Esophagus squamous epithelium (tissue), 5 donors: Measurements from ENCODE around the gene RGMA. TPM values are rescaled to one million over a fixed set of nuclear protein-coding genes. Genes with fewer than 3 reads are reported as not detected.

Experiments used
- DNase-seq: peaks from one replicate; lab custom pipeline; 2025; lab: John Stamatoyannopoulos, UW
- H3K27ac ChIP-seq, 4 donors: fragments of 200-600 bp; sonication (generic); one replicate each; pipeline ENCODE4 v1.5.1; 2016 to 2019; ENCODE audit warnings: mild to moderate bottlenecking in 1 of 4
- H3K27me3 ChIP-seq, 4 donors: fragments of 200-600 bp; sonication (generic); 1 replicate in 3 of 4; 2 replicates in 1 of 4; pipeline versions ENCODE4 v1.5.1 to v1.6.0; 2017 to 2021; ENCODE audit warnings: antibody characterized with exemption in 1 of 4
- H3K36me3 ChIP-seq, 3 donors: fragments of 200-600 bp; sonication (generic); one replicate each; pipeline ENCODE4 v1.5.1; 2016 to 2019
- H3K4me1 ChIP-seq, 3 donors: fragments of 200-600 bp; sonication (generic); one replicate each; pipeline ENCODE4 v1.5.1; 2017 to 2019
- H3K4me3 ChIP-seq, 4 donors: fragments of 200-600 bp; sonication (generic); 1 replicate in 3 of 4; 2 replicates in 1 of 4; pipeline ENCODE4 v1.5.1; 2016 to 2019; ENCODE audit warnings: mild to moderate bottlenecking in 2 of 4, moderate library complexity in 1 of 4
- H3K9me3 ChIP-seq, 3 donors: fragments of 200-600 bp; sonication (generic); one replicate each; pipeline ENCODE4 v1.5.1; 2016 to 2019
- POLR2A ChIP-seq, 4 donors: fragments of 450-650 bp; IDR thresholded peaks; one replicate each; pipeline ENCODE4 v1.6.1; 2017; ENCODE audit warnings: antibody characterized with exemption in 4 of 4, mild to moderate bottlenecking in 4 of 4, moderate library complexity in 3 of 4
- WGBS, 2 donors: methylation state at CpG; one replicate each; pipeline ENCODE4 v1.1.5; 2018; 5-methylcytosine and 5-hydroxymethylcytosine counted together
- intact Hi-C: fragments of 100-400 bp; cut with DNase I; formaldehyde crosslinking; loops from one replicate; pipeline ENCODE4 v1.15.0; 2022
- total RNA-seq, 4 donors: library from RNA; depleted of rRNA; stranded (reverse); fragments of >200 nt; gene quantifications; one replicate each; pipeline ENCODE4 v1.1.0, GENCODE V29; 2016
- TF ChIP-seq, protein P1 (sequence below), 6 experiments: fragments of 450-650 bp in 4 of 6; fragments of 200-600 bp in 2 of 6; sonication (generic) in 2 of 6; IDR thresholded peaks; one replicate each; pipeline ENCODE4 v1.5.1; 2016 to 2019; ENCODE audit warnings: antibody characterized with exemption in 6 of 6, mild to moderate bottlenecking in 4 of 6, moderate library complexity in 4 of 6
- donor health status: DM: yes; HTN: yes; CAD: no.

RGMA gene
- total RNA-seq, 4 donors from 2014 or later, result 18.8 to 74.7 (median 47.1) TPM

DNA sequence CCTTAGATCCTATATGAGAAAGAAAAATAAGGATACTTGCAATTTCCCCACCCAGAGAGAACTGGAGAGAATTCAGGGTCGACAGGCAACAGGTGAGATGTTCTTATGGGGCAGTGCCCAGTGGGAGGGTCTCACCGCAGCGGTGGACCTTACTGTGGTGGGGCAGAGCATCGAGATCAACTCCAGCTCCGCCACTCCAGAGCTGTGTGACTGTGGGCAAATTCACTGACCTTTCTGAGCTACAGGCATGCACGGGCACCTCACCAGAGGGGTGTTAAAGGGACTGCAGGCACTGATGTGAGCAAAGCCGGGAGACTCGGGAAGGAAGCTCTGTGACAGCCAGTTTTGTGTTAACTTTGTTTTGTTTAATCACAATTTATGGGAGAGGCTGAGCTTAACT, 30.9 kb downstream of the RGMA start:
- 67 to 83% methylated on average over 2 to 8 of the region's 8 CpGs for WGBS, 2 donors
- DNase-seq, result no peak
- Histone ChIP-seq H3K4me1 (peaks cover 13 to 92% (median 14%) of the 10 kb centered on the region in 3 donors), H3K9me3 (no peaks in the 10 kb centered on the region), H3K27ac (peak overlapping the region in 2 of 4 donors; percentile 2 to 16), H3K27me3 (no peaks in the 10 kb centered on the region), H3K4me3 (no peak overlapping the region), H3K36me3 (peaks cover 0 to 77% (median 6%) of the 10 kb centered on the region in 3 donors)
- intact Hi-C loops, result no loop called here
- TF ChIP-seq POLR2A (IDR thresholded peaks at IDR 0.05), result no peak
- TF ChIP-seq, protein P1, sequence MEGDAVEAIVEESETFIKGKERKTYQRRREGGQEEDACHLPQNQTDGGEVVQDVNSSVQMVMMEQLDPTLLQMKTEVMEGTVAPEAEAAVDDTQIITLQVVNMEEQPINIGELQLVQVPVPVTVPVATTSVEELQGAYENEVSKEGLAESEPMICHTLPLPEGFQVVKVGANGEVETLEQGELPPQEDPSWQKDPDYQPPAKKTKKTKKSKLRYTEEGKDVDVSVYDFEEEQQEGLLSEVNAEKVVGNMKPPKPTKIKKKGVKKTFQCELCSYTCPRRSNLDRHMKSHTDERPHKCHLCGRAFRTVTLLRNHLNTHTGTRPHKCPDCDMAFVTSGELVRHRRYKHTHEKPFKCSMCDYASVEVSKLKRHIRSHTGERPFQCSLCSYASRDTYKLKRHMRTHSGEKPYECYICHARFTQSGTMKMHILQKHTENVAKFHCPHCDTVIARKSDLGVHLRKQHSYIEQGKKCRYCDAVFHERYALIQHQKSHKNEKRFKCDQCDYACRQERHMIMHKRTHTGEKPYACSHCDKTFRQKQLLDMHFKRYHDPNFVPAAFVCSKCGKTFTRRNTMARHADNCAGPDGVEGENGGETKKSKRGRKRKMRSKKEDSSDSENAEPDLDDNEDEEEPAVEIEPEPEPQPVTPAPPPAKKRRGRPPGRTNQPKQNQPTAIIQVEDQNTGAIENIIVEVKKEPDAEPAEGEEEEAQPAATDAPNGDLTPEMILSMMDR (IDR thresholded peaks at IDR 0.05), result no peak

DNA sequence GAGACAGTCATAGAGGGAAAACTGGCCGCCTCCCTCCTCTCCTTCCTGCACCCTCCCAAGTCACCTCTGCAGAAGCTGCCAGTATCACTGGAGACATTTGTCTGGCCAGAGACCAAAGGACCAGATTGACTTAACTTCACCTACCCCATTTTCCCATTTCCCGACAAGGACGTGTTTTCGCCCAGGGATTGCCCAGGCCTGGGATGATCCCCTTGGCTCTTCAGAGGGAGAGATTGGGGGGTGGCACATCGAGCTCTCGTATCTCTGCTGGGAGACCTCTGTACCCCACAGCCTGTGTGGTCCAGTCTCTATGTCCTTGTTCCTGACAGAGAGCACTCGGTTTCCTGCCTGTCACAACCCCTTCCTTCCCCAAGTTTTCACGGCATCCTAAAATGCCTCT, 31.4 kb downstream of the RGMA start:
- Histone ChIP-seq H3K4me3 (no peak overlapping the region), H3K36me3 (peaks cover 0 to 82% (median 6%) of the 10 kb centered on the region in 3 donors), H3K27ac (peak overlapping the region in 1 of 4 donors; percentile 2), H3K27me3 (no peaks in the 10 kb centered on the region), H3K4me1 (peaks cover 10 to 92% (median 11%) of the 10 kb centered on the region in 3 donors), H3K9me3 (no peaks in the 10 kb centered on the region)
- DNase-seq, result no peak
- TF ChIP-seq POLR2A (IDR thresholded peaks at IDR 0.05), result no peak
- TF ChIP-seq, protein P1 (IDR thresholded peaks at IDR 0.05), result no peak
- intact Hi-C loops, result no loop called here
- 78 to 82% methylated on average over 8 of the region's 8 CpGs for WGBS, 2 donors

DNA sequence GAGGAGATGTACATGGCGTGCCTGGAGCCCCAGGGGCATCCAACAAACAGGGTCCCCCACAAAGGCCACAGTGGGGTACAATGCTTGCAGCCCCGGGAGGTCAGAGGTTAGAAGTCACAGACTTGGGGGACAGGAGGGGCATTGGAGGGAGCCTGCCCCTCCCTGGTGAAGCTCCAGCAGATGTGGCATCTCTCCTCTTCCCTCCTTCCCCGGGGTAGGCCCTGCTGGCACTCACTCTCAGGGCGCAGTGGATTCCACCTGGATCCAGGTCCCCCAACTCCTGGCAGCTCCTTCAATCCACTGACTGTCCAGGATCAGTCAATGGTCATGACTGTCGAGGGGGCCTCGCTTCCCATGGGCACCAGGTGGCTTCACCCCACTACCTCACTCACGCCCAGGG, 32.2 kb downstream of the RGMA start:
- Histone ChIP-seq H3K27ac (no peak overlapping the region), H3K9me3 (no peaks in the 10 kb centered on the region), H3K4me3 (no peak overlapping the region), H3K4me1 (peaks cover 9 to 92% (median 11%) of the 10 kb centered on the region in 3 donors), H3K36me3 (peaks cover 0 to 89% (median 10%) of the 10 kb centered on the region in 3 donors), H3K27me3 (no peaks in the 10 kb centered on the region)
- TF ChIP-seq POLR2A (IDR thresholded peaks at IDR 0.05), result no peak
- TF ChIP-seq, protein P1 (IDR thresholded peaks at IDR 0.05), result no peak
- 100% methylated on average over 1 of the region's 7 CpGs; no CpG with 5 or more reads in 1 of the 2 donors for WGBS, 2 donors
- no peak for DNase-seq
- intact Hi-C loops, result no loop called here

DNA sequence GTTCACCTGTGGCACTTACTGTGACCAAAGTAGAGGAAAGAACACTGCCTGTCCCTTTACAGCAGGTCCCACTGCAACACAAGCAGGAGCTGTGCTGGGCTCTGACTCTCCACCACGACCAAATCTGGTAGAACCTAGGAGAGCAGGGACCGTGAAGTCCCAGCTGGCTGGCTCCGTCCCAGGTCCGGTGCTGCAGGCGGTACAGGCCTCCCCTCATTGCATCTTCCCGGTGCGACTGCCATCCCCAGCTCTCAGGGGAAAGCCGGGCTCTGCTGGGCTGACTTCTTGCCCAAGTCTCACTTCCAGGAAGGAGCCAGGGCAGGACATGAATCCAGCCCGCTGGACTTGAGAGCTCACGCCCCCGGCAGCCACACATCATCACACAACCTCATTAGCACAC, 33.8 kb downstream of the RGMA start:
- no peak for TF ChIP-seq POLR2A (IDR thresholded peaks at IDR 0.05)
- TF ChIP-seq, protein P1 (IDR thresholded peaks at IDR 0.05), result no peak
- no peak for DNase-seq
- peaks cover 4 to 98% (median 15%) of the 10 kb centered on the region in 3 donors for H3K36me3 ChIP-seq
- H3K4me1 ChIP-seq, result peaks cover 7 to 93% (median 15%) of the 10 kb centered on the region in 3 donors
- no peaks in the 10 kb centered on the region for H3K9me3 ChIP-seq
- H3K4me3 ChIP-seq, result no peak overlapping the region
- H3K27me3 ChIP-seq, result no peaks in the 10 kb centered on the region
- WGBS, 2 donors, result 66 to 71% methylated on average over 5 to 7 of the region's 11 CpGs
- intact Hi-C loops, result no loop called here
- H3K27ac ChIP-seq, result no peak overlapping the region

DNA sequence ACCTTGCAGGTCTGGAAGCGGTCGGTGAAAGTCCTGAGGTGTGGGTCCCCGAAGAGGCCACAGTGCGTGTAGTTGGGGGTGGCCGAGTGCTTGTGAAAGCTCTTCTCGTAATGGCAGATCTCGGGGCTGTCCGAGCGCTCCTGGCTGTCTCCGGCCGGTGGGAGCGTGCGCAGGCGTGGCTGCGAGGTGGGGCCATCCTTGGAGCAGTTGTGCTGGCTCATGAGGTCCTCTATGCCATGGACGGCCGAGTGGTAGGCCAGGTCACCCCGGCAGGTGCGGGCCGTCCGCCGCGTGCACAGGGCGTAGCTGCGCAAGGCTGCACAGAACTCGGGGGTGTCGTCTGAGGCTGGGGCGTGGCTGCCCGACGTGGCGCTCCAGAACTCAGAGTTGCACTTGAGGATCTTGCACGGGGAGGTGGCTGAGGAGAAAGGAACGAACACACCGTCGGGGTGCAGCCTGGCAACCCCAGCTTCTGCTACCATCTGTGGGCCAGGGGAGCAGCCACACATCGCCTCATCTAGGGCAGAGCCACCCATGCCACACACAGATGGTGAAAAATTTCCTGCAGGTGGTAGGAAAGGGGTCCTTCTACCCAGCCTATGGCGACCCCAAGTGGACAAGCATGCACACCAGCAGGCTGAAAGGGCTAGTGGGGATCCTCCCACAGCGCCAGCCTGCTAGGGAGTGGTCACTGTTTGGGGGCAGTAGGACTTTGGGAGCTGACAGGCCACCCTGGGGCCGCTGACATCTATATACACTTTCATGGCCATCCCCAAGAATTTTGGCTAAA, 36.7 kb downstream of the RGMA start:
- no peaks in the 10 kb centered on the region for H3K9me3 ChIP-seq
- TF ChIP-seq, protein P1 (IDR thresholded peaks at IDR 0.05), result no peak
- TF ChIP-seq POLR2A (IDR thresholded peaks at IDR 0.05), result no peak
- H3K36me3 ChIP-seq, result peaks cover 8 to 98% (median 22%) of the 10 kb centered on the region in 3 donors
- peaks cover 29 to 93% (median 40%) of the 10 kb centered on the region in 3 donors for H3K4me1 ChIP-seq
- no peak overlapping the region for H3K4me3 ChIP-seq
- WGBS, 2 donors, result 73 to 79% methylated on average over 11 to 19 of the region's 39 CpGs
- H3K27ac ChIP-seq, result peak overlapping the region in 2 of 4 donors; percentile 54 to 73
- no peaks in the 10 kb centered on the region for H3K27me3 ChIP-seq
- intact Hi-C loops, result no loop called here
- DNase-seq, result no peak
